Measurements from ENCODE around the gene TMEM38B. TPM values are rescaled to one million over a fixed set of nuclear protein-coding genes. Genes with fewer than 3 reads are reported as not detected.
"Not testable (repeated sequence)": the region's sequence is repeated elsewhere in the genome, so short reads cannot be mapped to it uniquely, and the experiment has no call there.

Gene TMEM38B
- total RNA-seq, 4 donors from 2014 or later = 4.5 to 20.1 (median 13.1) TPM

- ATAC-seq (ENCODE audit: low FRiP score) (no peak), DNase-seq (ENCODE audit: low spot score) (no peak)
- TF ChIP-seq CTCF (IDR thresholded peaks at IDR 0.05) = no peak
Observed at GRCh38 chr9:105737205-105737604, 42.9 kb downstream of the TMEM38B start.

- no peak for TF ChIP-seq CTCF (IDR thresholded peaks at IDR 0.05)
- DNase-seq (ENCODE audit: low spot score) (no peak), ATAC-seq (ENCODE audit: low FRiP score) (no peak)
Observed at GRCh38 chr9:105742088-105742487, 47.7 kb downstream of the TMEM38B start.

- DNase-seq (ENCODE audit: low spot score); ATAC-seq (ENCODE audit: low FRiP score): not testable (repeated sequence)
Observed at GRCh38 chr9:105747325-105747724, 53.0 kb downstream of the TMEM38B start.

- ATAC-seq (ENCODE audit: low FRiP score) = no peak
- no peak for DNase-seq (ENCODE audit: low spot score)
- no peak for TF ChIP-seq CTCF (IDR thresholded peaks at IDR 0.05)
Observed at GRCh38 chr9:105751761-105752160, 57.4 kb downstream of the TMEM38B start.

- no peak for DNase-seq (ENCODE audit: low spot score)
- no peak for ATAC-seq (ENCODE audit: low FRiP score)
- TF ChIP-seq CTCF (IDR thresholded peaks at IDR 0.05) = no peak
Observed at GRCh38 chr9:105757496-105758251, 63.3 kb downstream of the TMEM38B start.

- DNase-seq (ENCODE audit: low spot score) (no peak), ATAC-seq (ENCODE audit: low FRiP score) (no peak)
- no peak for TF ChIP-seq CTCF (IDR thresholded peaks at IDR 0.05)
Observed at GRCh38 chr9:105760053-105760452, 65.7 kb downstream of the TMEM38B start.

- not testable (repeated sequence) for DNase-seq (ENCODE audit: low spot score); ATAC-seq (ENCODE audit: low FRiP score)
Observed at GRCh38 chr9:105782561-105783494, 88.5 kb downstream of the TMEM38B start.

- not testable (repeated sequence) for ATAC-seq (ENCODE audit: low FRiP score); DNase-seq (ENCODE audit: low spot score)
Observed at GRCh38 chr9:105783495-105783872, 89.1 kb downstream of the TMEM38B start.

GRCh38 chr9:105786796-105787195, 92.5 kb downstream of the TMEM38B start:
- not testable (repeated sequence) for DNase-seq (ENCODE audit: low spot score); ATAC-seq (ENCODE audit: low FRiP score)
